Measurements from ENCODE around the gene MARCHF9. TPM values are rescaled to one million over a fixed set of nuclear protein-coding genes. Genes with fewer than 3 reads are reported as not detected.

Gene MARCHF9
- total RNA-seq, 2 donors from 2014 or later: 5.2 to 9.9 TPM

- Histone ChIP-seq H3K27me3 (no peaks in the 10 kb centered on the region), H3K4me1 (peaks cover 23% of the 10 kb centered on the region), H3K4me3 (no peak overlapping the region), H3K36me3 (replicated peaks in 1 of 2; ENCODE audit: insufficient read depth in 1 of 2, low read depth in 2 of 2) (peaks cover 6 to 20% of the 10 kb centered on the region in 2 donors), H3K27ac (no peak overlapping the region), H3K9me3 (no peaks in the 10 kb centered on the region)
- intact Hi-C loops (cut with DNase I): no loop called here
- DNase-seq: no peak
- TF ChIP-seq CTCF (IDR thresholded peaks at IDR 0.05) (no peak), POLR2A (IDR thresholded peaks at IDR 0.05) (no peak)
- 43 to 46% methylated on average over 11 of the region's 11 CpGs for WGBS, 2 donors
- no peak for ATAC-seq
Observed at GRCh38 chr12:57722716-57723629, 31.9 kb upstream of the MARCHF9 start.

- Histone ChIP-seq H3K27me3 (no peaks in the 10 kb centered on the region), H3K4me3 (no peak overlapping the region), H3K27ac (no peak overlapping the region), H3K36me3 (replicated peaks in 1 of 2; ENCODE audit: insufficient read depth in 1 of 2, low read depth in 2 of 2) (peaks cover 6 to 13% of the 10 kb centered on the region in 2 donors), H3K9me3 (no peaks in the 10 kb centered on the region), H3K4me1 (peaks cover 23% of the 10 kb centered on the region)
- DNase-seq (no peak), ATAC-seq (no peak)
- intact Hi-C loops (cut with DNase I): no loop called here
- 49 to 73% methylated on average over 2 of the region's 2 CpGs for WGBS, 2 donors
- TF ChIP-seq CTCF (IDR thresholded peaks at IDR 0.05): no peak
- TF ChIP-seq POLR2A (IDR thresholded peaks at IDR 0.05): no peak
Observed at GRCh38 chr12:57723630-57723962, 31.3 kb upstream of the MARCHF9 start.

GRCh38 chr12:57724003-57724935, 30.6 kb upstream of the MARCHF9 start:
- intact Hi-C loops (cut with DNase I): no loop called here
- WGBS, 2 donors: 63 to 72% methylated on average over 8 to 12 of the region's 12 CpGs

More at GRCh38 chr12:57724003-57724935, 30.6 kb upstream of the MARCHF9 start:
- Histone ChIP-seq H3K9me3 (no peaks in the 10 kb centered on the region), H3K27me3 (no peaks in the 10 kb centered on the region), H3K27ac (no peak overlapping the region), H3K4me3 (no peak overlapping the region), H3K4me1 (peaks cover 23% of the 10 kb centered on the region), H3K36me3 (replicated peaks in 1 of 2; ENCODE audit: insufficient read depth in 1 of 2, low read depth in 2 of 2) (peaks cover 3 to 8% of the 10 kb centered on the region in 2 donors)
- TF ChIP-seq POLR2A (IDR thresholded peaks at IDR 0.05) (no peak), CTCF (IDR thresholded peaks at IDR 0.05) (no peak)
- no peak for ATAC-seq
- no peak for DNase-seq
